Dermis blood vessel endothelial cell (primary cell): ENCODE measurements around the gene VGF. TPM values are rescaled to one million over a fixed set of nuclear protein-coding genes. Genes with fewer than 3 reads are reported as not detected.

Source experiments
- DNase-seq: peaks from one replicate; pipeline ENCODE4 v3.0.0; 2010
- total RNA-seq: library from RNA; depleted of rRNA; stranded (reverse); fragments of >200 nt; gene quantifications from 2 replicates; pipeline ENCODE4 v1.2.3, GENCODE V29; 2014

VGF gene
- total RNA-seq, 1 donor from 2014 or later = not detected

DNA sequence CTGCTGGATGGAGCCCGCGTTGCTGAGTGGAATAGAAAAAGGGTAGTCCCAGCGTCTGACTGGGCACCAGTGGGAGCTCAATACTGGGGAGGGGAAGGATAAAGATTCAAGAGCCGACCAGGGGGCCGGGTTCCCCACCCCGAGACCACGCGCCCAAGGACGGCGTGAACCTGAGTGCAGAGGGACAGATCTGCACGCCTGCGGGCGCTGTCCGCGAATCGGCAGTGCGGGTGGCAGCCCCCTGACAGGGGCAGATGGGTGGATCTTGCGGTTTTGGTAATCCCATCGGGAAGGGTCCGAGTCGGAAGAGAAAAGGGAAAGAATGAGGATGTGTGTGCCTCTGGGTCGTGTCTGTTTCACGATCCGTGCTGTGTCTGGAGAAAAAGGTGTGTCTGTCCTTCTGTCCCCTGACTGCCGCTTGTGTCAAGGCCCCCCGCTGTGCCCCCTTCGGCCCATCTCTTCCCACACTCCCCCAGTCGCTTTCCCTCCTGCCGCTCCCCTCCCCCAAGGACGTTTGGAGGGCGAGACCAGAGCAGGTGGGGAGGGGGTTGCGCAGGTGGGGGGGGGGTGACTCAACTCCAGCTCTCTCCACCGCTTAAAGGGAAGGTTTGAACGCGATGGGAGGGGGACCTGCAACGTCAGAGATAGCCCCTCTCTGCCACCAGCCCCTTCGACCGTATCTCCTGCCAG, 734 bp upstream of the VGF start:
- no peak for DNase-seq

DNA sequence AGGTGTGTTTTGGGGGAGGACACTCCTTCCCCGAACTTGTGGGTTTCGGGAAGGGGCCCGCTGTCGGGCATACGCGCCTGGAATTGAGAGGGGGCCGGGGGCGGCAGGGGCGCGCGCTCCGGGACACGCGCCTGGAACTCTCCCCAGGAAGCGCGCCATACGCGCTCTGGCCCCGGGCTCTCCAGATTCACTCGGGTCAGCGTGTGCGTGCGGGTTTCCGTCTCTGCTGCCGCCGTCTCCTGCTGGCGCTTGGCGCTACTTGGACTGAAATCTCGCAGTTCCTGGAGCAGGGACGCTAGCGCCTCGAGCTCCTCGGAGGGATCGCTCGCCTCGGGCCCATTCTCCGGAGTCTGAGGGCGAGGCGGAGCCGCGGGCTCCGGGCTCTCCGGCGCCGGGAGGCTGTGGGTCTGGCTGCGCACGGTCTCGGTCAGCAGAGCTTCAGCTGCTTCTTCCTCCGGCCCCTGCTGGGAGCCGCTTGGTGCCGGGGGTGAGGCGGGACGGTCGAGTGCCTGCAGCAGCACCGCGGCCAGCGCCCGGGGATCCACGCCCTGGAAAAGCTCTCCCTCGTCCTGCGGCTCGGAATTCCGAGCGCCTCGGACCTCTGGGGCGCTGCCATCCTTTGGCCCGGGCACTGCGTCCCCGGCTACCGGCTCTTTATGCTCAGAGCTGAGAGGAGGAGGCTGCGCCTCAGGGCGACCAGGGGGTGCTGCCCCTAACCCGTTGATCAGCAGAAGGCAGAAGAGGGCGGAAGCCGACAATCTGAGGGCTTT, 1.1 kb downstream of the VGF start:
- DNase-seq = peak; percentile 66

DNA sequence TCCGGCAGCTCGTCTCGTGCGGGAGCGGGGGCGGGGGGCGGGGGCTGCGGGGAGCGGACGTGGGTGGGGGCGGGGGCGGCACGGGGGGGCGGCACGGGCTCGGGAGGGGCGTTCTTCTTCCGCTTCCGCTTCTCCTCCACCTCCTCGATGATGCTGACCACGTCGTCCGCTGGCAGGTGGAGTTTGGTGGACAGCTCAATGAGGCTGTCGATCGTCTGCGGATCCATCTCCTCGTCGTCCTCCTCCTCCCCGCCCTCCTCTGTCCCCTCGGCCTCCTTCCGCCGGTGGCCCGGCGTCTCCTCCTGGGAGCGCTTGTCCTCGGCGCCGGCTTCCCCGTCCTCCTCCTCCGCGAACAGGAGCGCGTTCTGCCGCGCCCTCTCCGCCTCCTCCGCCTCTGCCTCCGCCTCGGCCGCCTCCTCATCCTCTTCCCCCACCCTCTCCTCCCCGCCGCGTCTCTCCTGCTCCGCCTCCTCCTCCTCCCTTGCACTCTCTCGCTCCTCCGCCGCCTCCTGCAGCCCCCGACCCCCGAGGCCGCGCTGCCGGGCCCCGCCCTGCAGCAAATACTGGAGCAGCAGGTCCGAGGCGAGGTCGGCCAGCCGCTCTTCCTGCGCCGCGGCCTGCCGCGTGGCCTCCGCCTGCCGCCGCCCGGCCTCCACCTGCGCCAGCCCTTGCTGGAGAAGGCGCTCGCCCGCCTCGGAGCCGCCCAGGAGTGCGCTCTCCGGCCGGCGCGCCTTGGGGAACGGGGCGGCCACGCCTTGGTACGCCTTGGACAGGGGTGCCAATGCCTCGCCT, 1.9 kb downstream of the VGF start:
- no peak for DNase-seq

- peak; percentile 63 for DNase-seq
Observed at GRCh38 chr7:101162551-101163278, 2.7 kb downstream of the VGF start.

GRCh38 chr7:101161692-101162471, 3.5 kb downstream of the VGF start:
- DNase-seq = no peak

- no peak for DNase-seq
Observed at GRCh38 chr7:101160910-101161309, 4.5 kb downstream of the VGF start.

GRCh38 chr7:101159696-101160674, 5.4 kb downstream of the VGF start:
- DNase-seq = no peak

DNA sequence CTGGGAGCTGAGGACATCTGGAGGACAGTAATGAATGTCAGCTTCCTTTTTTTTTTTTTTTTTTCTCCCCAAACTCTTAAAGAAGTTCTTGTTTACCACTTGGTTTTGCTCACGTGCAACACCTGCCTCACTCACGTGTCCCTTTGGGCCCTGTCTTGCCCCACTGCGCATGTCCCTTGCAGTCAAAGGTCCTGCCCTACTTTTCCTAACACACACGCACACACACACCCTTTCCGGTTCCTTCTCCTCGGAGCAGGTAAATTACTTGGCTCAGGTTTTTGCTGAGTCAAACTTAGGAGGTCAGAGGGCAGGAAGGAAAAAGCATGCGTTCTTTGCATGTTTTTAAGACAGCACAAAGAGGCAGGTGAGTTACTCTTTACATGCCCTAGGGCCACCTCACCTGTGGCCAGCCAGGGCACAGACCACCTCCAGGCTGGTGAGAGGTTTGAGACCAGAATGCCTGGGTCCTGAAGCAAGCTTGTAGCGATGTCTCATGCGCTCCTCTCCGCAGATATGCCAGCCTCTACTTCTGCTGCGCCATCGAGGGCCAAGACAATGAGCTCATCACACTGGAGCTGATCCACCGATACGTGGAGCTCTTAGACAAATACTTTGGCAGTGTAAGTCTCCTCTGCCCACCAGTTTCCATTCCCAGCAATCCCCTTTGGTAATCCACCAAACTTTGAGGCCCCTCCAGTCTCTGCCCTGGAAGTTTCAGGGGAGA, 8.3 kb downstream of the VGF start:
- no peak for DNase-seq

DNA sequence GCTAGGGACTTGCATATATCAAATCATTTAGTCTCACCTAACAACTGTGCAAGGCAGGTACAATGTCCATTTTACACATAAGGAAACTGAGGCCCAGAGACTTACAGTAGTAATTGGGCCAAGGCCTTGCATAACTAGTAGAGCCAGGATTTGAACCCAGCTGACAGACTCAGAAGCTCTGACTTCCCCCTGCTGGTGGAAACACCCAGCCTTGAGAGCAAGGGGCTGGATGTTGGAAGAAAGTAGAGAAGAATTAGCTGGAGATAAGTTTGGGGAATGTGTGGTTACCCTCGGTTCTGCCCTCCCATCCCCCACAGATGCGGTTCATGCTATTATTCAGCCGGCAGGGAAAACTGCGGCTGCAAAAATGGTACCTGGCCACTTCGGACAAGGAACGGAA, 9.1 kb downstream of the VGF start:
- DNase-seq = no peak

DNA sequence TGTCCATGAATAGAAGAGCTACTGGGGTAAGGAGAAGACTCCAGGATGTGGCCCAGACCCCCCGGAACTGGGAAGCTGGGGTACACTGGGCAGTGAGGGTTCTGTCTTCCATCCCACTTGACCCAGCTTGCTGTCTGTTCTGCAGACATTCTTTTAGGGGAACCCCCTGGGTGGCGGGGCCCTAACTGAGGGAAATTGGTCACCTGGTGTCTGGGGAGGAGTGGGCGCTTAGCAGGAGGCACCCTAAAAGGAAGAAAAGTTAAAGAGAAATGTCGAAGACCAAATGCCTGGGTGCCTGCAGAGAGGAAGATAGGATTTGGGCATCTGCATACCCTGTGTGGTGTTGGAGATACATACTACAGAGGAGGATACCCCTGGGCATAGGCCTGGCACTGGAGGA, 10.1 kb downstream of the VGF start:
- no peak for DNase-seq

GRCh38 chr7:101154693-101155102, 10.7 kb downstream of the VGF start:
- DNase-seq = no peak

DNA sequence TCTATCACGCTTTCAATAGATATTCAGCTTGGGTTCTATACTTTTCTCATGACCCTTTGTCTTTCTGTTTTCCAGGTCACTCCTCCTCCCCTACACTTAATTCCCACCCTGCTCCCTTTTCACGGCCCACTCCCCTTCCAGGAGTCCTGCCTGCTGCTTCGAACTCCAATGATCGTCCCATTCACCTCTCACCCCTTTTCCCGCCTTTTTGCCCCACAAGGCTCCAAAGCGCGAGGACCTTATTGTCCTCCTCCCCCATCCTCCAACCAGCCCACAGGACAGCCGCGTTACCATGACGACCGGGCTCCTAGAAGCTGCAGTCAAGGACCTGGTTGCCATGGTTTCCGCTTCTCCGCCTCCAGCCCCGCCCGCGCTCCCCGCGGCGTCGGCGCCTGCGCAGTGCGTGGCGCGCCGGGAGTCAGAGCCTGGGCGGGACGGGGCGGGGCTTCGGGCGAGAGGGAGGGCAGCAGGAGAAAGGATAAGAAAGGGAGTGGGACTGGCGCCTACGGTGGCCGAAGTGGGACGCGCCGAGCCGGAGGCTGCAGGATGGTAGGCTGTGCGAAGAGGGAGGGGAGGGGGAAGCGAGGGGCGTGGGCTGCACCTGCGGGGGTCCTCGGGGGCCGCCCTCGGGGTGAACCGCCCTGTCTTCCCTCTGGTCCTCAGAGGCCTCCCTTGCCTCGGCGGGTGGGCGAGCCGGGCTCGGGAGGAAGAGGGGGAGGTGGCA, 11.2 kb downstream of the VGF start, which contains the start of gene AP1S1:
Gene AP1S1 (plus strand): TSS at position 508 of the 724 bp plus-strand sequence. CDS start 39 bp downstream, at position 547.
- DNase-seq = peak; percentile 95

DNA sequence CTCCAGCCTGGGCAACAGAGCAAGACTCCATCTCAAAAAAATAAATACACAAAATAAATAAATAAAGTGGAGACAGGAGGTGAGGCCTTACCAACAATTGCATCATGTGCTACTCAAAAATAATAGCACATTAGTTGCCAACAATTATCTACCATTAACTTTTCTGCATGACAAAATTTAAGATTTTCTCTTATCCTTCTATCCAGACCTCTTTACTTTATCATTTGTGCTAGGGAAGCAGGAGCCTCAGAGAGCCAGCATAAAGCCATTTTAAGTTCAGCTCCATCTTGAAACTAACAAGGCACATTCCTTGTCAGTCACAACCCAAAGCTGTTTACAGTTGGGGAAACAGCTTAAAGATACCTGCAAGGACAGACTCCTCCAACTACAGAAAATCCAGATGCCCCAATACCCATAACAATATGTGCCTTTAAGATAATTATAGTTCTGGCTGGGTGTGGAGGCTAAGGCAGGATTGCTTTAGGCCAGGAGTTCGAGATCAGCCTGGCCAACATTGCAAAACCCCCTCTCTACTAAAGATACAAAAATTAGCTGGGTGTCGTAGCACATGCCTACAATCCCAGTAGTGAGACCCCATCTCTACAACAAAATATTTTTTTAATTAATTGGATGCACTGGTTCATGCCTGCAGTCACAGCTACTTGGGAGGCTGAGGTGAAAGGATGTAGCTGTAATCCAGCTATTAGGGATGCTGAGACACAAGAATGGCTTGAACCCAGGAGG, 13.3 kb downstream of the VGF start:
- no peak for DNase-seq

DNA sequence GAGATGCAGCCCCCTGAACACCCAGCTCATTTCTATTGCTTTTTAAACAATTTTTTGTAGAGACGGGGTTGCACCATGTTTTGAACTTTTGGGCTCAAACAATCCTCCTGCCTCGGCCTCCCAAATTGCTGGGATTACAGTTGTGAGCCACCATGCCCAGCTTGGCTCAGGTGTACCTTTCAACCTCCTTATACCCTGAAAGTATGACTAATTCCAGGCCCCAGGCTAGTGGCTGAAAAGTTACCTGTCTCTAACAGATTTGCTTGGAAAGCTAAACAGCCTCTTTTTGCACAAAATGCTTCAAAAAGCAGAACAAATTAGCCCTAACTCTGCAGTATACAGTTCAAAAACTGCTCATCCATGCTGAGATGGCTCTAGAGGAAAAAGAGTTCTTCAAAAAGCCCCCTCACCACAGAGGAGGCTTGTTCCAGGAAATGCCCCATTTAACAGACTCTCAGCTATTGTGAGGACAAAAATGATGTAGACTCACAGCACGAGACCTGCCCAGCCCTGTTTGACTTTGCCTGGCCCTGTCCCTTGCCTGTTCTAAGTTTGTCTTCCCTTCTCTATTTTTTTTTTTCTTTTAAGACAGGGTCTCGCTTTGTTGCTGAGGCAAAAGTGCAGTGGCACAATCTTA, 24.5 kb downstream of the VGF start:
- DNase-seq = no peak

DNA sequence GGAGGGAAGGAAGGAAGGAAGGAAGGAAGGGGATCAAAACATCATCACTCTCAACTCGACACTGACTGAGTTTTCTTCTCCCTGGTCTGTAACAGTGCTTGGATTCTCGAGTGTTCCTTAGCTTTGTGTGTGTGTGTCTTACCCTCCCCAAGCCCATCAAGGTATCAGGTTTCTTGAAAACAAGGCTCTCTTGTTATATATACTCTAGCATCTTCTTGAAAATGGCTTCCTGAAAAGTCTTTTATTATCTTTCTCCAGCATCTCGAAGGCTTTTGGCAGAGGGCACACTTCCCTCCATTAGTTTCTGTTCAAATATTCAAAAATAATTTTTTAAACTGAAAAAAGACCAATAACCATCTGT, 25.1 kb downstream of the VGF start:
- peak; percentile 46 for DNase-seq

GRCh38 chr7:101138213-101138870, 27.0 kb downstream of the VGF start:
- DNase-seq = peak; percentile 98

DNA sequence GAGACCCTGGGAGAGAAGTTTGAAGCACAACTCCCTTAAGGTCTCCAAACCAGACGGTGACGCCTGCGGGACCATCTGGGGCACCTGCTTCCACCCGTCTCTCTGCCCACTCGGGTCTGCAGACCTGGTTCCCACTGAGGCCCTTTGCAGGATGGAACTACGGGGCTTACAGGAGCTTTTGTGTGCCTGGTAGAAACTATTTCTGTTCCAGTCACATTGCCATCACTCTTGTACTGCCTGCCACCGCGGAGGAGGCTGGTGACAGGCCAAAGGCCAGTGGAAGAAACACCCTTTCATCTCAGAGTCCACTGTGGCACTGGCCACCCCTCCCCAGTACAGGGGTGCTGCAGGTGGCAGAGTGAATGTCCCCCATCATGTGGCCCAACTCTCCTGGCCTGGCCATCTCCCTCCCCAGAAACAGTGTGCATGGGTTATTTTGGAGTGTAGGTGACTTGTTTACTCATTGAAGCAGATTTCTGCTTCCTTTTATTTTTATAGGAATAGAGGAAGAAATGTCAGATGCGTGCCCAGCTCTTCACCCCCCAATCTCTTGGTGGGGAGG, 27.6 kb downstream of the VGF start:
- DNase-seq = peak; percentile 54
